SW480 (cell line): Measurements from ENCODE around the gene DNAAF2.
"Not testable (repeated sequence)": the region's sequence is repeated elsewhere in the genome, so short reads cannot be mapped to it uniquely, and the experiment has no call there.

Experiments used
- DNase-seq: peaks from one replicate; pipeline ENCODE4 v3.0.0-alpha.2; 2016; ENCODE audit warnings: low spot score

DNAAF2 gene

DNA sequence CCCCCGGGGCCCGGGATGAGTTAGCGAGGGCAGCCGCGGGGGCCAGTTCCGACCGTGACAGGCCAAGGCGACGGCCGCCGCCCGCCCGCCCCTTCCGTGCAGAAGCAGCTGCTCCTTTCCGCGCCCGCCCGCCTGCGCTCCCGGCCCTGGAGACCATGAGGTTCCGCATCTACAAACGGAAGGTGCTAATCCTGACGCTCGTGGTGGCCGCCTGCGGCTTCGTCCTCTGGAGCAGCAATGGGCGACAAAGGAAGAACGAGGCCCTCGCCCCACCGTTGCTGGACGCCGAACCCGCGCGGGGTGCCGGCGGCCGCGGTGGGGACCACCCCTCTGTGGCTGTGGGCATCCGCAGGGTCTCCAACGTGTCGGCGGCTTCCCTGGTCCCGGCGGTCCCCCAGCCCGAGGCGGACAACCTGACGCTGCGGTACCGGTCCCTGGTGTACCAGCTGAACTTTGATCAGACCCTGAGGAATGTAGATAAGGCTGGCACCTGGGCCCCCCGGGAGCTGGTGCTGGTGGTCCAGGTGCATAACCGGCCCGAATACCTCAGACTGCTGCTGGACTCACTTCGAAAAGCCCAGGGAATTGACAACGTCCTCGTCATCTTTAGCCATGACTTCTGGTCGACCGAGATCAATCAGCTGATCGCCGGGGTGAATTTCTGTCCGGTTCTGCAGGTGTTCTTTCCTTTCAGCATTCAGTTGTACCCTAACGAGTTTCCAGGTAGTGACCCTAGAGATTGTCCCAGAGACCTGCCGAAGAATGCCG, 13.7 kb downstream of the DNAAF2 start:
- DNase-seq, result peak; percentile 65

DNA sequence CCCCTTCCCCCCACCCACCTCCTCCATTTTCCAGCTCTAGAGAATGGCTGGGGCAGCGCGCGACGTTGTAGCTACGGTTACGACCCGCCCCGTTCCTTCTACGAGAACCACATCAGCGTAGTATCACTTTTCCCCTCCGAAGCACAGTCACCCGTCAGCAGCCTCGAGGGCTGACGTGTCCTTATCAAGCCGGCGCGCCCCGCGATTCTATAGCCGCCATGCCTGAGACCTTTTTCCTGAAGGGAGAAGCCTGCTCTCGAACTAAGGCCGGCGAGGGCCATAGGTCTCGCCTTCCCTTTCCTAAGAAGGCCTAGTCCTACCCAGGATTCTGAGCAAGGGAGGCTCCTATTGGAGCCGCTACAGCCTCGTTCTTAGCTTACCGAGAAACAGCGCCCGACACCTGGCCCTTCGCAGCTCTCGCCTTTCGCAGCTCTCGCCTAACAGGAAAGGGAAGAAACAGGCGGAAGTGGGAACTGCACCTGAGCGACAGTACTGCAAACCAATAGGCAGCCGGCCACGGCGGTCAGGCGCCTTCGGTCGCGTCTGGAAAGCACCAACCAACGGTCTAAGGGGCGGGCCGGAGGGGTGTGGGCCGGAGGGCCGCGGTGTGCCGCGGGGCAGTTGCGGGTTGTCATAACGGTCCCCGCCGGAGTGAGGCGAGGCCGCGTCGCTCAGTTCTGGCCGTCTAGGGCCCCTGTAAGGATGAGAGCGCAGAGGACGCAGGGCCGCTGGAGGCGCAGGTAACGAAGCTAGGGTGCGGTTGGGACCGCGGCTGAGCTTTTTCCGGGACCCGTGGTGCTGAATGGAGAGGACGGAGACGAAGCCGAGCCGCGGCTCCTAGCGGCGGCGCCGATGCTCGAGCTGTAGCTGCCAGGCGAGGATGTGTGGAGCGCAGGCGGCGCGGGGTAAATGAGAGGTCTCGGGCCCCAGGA, 14.6 kb downstream of the DNAAF2 start, which contains the start of the genes MGAT2 and RPL36AL:
Gene MGAT2 (plus strand): TSS at position 618 of the 932 bp plus-strand sequence. CDS start 470 bp downstream, outside the sequence.
Gene RPL36AL (minus strand): TSS at position 445 of the 932 bp plus-strand sequence. CDS start 1,522 bp downstream, outside the sequence.
- peak; percentile 97 for DNase-seq

DNA sequence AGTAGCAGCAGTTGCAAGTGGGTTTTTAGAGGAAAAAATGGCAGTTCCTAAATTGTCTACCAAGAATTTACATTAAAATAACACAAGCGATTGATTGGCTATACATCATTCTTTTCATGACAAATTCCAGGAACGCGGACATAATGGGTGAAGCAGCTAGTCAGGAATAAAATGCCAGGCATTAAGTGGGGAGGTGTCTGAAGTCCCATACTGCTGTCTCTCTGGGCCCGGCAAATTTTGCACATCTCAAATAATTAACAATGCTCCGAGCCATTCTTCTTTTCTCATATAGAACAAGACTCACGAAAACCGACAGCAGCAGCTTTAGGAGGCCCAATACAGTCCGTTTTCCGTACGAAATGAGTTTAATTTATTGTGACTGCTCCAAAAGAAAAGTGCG, 15.3 kb downstream of the DNAAF2 start:
- no peak for DNase-seq

- not testable (repeated sequence) for DNase-seq
Observed at GRCh38 chr14:49619273-49619672, 15.8 kb downstream of the DNAAF2 start.

DNA sequence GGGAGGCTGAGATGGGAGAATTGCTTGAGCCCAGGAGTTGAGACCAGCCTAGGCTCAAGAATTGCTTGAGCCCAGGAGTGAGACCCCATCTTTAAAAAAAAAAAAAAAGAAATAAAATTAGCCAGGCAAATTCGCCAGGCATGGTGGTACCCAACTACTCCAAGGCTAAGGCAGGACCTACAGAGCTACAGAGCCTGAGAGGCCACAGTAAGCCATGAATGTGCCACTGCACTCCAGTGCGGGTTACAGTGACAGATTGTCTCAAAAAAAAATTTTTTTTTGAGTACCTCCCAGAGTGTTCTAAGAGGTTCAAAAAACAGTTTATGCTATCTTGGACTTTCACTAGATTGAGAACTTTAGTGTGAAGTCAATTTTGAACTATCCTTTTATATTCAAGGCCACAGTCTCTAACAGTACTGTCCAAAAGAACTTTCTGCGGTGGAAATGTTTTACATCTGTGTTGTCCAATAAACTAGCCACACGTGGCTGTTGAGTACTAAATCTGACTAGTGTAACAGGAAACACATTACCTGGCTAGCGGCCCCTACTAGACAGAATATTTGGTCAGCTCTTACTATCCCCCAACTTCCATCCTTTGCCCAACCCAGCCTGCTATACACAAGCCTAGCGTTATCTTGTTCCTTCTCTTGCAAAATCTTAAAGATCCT, 17.1 kb downstream of the DNAAF2 start:
- no peak for DNase-seq

DNA sequence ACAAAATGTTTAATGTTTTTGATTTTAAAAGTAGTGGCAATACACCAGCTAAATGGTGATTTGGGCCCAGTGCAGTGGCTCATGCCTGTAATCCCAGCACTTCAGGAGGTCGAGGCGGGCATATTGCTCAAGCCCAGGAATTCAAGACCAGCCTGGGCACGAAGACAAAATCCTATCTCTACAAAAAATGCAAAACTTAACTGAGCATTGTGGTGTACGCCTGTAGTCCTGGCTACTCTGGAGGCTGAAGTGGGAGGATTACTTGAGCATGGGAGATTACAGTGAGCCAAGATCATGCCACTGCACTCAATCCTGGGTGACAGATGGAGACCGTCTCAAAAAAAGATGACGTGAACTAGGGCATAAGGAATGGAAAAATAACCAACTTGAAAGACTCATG, 19.3 kb downstream of the DNAAF2 start:
- DNase-seq, result no peak

- DNase-seq, result no peak
Observed at GRCh38 chr14:49614196-49614595, 20.8 kb downstream of the DNAAF2 start.

DNA sequence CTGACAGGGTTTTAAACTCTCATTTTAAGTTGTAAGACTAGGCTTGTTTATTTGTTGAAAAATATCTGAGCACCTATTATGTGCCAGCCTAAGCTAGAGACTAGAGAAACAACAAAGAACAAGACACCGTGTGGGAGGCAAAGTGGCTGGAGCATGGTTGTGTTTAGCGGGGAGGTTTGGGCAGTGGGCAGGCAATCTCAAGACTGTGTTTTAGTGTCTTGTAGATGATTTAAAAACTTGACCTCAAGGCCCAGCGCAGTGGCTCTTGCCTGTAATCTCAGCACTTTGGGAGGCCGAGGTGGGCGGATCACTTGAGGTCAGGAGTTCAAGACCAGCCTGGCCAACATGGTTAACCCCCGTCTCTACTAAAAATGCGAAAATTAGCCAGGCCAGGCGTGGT, 22.4 kb downstream of the DNAAF2 start:
- no peak for DNase-seq

DNA sequence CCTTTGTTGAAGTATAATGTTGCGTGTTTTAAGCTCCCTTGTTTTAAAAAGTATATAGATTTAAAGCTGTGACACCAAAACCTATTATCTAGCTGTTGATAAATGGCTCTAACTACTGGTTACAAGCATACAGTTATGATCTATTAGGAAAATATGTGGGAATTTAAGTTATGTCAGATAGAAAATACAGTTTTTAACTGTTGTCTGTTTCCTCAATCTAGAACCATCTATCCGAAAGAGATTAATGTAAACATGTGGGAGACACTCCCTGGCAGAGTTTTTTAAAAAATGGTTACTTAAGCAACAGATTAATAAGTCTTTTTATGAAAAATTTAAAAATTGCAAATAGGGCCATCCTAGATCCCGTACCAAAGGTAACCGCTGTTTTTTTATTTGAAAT, 22.8 kb downstream of the DNAAF2 start:
- DNase-seq, result no peak

DNA sequence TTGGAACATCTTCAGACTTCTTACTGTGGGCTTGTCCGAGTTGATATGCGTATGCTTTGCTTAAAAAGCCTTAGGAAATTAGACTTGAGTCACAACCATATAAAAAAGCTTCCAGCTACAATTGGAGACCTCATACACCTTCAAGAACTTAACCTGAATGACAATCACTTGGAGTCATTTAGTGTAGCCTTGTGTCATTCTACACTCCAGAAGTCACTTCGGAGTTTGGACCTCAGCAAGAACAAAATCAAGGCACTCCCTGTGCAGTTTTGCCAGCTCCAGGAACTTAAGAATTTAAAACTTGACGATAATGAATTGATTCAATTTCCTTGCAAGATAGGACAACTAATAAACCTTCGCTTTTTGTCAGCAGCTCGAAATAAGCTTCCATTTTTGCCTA, 27.5 kb downstream of the DNAAF2 start:
- DNase-seq, result no peak

DNA sequence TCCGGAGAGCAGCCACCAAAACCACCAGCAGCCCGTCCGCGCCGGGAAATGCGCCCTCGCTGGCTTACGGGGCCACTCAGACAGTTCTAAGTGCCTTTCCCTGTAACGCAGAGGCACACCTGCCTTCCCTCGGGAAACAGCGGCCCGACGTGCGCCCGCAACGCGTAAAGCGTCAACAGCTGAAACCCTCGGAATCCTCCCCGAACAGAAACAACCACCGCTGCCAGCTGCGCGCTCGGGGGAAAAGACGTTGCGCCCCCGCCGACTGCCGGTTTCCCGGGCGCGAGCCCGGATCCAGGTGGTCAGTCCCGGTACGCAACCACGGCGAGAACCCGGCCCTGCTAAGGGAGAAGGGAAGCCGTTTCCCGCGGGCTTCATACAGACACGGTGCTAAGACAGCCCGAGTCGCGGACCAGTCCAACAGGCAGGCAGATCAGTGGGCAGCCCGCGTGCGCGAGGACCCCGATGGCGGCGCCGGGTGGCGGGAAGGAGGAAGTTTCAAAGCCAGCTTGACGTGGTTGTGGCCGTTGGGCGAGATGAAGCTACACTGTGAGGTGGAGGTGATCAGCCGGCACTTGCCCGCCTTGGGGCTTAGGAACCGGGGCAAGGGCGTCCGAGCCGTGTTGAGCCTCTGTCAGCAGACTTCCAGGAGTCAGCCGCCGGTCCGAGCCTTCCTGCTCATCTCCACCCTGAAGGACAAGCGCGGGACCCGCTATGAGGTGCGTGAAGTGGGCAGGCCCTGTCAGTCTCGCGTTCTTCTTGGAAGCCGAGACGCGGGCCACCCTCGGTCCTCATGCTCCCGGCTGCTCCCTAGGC, 36.4 kb downstream of the DNAAF2 start, which contains the start of gene LRR1:
Gene LRR1 (plus strand): TSS at position 456 of the 816 bp plus-strand sequence. CDS start 81 bp downstream, at position 537.
- DNase-seq, result peak; percentile 82

DNA sequence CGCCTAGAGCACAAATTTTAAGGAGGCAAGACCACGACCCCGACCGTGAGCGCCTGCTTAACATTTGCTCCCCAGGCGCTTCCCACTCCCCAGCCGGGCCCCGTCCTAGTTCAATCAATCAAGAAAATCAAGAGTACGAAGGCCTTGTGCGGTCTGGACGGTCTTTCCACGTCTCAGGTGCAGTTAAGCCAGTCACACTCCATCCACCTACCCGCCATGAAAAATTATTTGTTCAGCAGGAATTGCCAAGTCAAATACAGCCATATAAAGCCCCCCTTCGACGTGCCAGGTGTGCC, 36.9 kb downstream of the DNAAF2 start:
- DNase-seq, result no peak

DNA sequence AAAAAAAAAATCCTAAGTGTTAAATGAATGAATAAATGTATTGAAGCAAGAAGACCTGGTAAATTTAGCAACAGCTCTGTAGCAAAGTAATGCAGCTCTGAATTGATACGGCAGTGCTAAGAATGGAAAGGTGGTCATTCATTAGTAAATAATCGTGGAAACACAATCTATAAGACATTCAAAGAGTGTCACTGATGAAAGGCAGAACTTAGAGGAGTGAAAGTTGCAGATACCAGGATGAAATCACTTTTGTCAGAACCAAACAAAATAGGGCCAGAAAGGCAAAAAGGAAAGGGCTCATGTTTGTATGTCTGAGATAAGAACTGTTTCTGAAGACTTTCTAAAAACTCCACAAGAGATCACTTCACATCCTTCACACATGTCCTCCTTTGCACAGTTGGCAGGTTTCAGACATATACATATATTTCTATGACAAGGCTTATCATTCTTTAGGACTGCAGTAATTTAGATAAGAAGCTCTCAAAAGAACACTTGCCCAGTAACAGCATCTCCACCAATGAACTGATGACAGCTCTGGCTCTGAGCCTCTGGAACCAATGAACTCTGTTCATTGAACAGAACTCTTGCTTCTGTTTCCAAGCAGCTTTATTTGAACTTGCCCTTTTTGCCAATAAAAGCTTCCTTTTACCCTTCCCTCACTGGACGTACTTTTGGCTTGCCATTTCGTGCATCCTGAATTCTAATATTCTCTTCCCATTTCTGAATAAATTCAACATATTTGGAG, 40.5 kb downstream of the DNAAF2 start:
- DNase-seq, result no peak

DNA sequence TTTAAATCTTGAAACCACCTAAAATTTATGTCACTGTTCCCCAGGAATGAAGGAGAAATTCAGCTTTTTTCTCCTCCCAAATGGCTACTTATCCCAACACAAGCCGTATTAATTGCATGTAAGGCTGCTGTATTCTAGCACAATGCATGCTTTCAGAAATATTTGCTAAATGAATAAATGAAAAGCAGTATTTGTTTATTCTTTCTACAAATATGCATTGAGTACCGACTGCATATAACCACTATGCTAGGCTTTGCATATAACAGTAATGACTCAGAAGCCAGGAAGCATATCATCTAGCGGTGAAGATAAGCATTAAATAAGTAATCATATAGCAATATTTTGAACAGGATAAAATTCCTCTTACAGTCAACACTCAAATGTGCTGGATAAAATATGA, 42.0 kb downstream of the DNAAF2 start:
- no peak for DNase-seq

- no peak for DNase-seq
Observed at GRCh38 chr14:49589387-49589786, 45.7 kb downstream of the DNAAF2 start.

DNA sequence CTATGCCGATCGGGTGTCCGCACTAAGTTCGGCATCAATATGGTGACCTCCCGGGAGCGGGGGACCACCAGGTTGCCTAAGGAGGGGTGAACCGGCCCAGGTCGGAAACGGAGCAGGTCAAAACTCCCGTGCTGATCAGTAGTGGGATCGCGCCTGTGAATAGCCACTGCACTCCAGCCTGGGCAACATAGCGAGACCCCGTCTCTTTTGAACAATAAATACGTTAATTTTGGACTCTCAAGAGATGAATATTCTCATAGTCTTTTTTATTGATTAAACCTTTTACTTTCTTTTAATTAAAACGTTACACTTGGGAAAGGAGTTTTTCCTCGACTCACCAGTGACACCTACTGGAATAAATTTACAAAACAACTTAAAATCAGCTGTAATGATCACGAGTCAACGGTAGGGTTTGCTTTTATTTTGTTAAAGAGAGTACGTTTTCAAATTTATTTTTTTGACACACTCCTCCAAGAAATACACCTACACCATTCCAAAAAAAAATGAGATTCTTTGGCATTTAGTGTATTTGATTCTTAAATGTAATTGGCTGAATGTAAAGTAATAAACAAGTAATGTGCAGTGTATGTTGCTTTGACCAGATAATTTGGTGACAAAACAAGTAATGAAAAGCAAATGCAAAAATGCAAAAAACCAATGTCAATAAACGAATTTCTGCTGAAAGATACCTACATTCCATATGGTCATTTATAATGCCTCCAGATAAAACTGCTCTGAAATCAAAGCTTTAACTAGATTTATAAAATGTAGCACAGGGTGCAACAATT, 48.2 kb downstream of the DNAAF2 start:
- peak; percentile 75 for DNase-seq

GRCh38 chr14:49585803-49586672, 49.0 kb downstream of the DNAAF2 start, which contains the start of gene RPS29:
RPS29 (minus strand) TSS chr14:49586380; CDS start chr14:49586346, 34 bp downstream.
- peak; percentile 98 for DNase-seq

DNA sequence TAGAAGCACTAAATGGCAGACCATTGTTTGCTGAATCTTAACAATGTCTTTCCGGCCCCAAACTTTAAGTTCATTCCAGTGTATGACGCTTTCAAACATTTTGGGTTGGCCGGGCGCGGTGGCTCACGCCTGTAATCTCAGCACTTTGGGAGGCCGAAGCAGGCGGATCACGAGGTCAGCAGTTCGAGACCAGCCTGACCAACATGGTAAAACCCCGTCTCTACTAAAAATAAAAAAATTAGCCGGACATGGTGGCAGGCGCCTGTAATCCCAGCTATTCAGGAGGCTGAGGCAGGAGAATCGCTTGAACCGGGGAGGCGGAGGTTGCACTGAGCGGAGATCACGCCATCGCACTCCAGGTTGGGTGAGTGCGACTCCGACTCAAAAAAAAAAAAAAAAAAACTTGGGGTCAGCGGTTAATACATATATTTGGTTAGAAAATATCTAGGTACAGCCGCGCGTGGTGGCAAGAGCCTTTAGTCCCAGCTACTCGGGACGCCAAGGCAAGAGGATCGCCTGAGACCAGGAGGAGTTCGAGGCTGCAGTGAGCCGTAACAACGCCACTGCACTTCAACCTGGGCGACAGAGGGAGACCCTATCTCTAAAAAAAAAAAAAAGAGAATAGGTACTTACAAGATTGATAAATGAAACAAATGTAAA, 49.9 kb downstream of the DNAAF2 start:
- DNase-seq, result not testable (repeated sequence)
